Right ventricle myocardium superior (tissue), 1 donor: ENCODE data around the gene PCMT1. TPM values are rescaled to one million over a fixed set of nuclear protein-coding genes. Genes with fewer than 3 reads are reported as not detected.

Experiments
- total RNA-seq: library from RNA; stranded (reverse); fragmentation: NEBNext Ultra II Directional; extraction: Animal tissue kit (Norgen Biotek cat#: 25700); gene quantifications from one replicate; pipeline ENCODE4 v1.2.1, GENCODE V29; 2021
- donor health status: DM: no; HTN: yes; CAD: no; lungs with severe emphysema.

PCMT1 gene
- total RNA-seq, 1 donor from 2014 or later, result 182 TPM

Other genes with a start within 250 kb of the PCMT1 start
- 13.9 TPM for gene PPIL4, start 203.7 kb upstream of the PCMT1 start, total RNA-seq
- gene GINM1, start 183.4 kb upstream of the PCMT1 start, total RNA-seq, result 47.9 TPM
- 12.0 TPM for gene KATNA1, start 101.0 kb upstream of the PCMT1 start, total RNA-seq
- 9.1 TPM for gene LATS1, start 31.6 kb upstream of the PCMT1 start, total RNA-seq
- 29.3 TPM for gene NUP43, start 3.2 kb upstream of the PCMT1 start, total RNA-seq
- gene LRP11, start 114.6 kb downstream of the PCMT1 start, total RNA-seq, result 17.4 TPM
- 0.48 TPM for gene RAET1E, start 148.4 kb downstream of the PCMT1 start, total RNA-seq
- not detected for gene RAET1G, start 173.4 kb downstream of the PCMT1 start, total RNA-seq
- 0.65 TPM for gene ULBP2, start 192.3 kb downstream of the PCMT1 start, total RNA-seq
- gene ULBP1, start 214.2 kb downstream of the PCMT1 start, total RNA-seq, result 0.13 TPM